CD4-positive, alpha-beta T cell treated with Interleukin-1 beta for 1 hour (primary cell): ENCODE results near the gene TNFSF18.
"Not testable (repeated sequence)": the region's sequence is repeated elsewhere in the genome, so short reads cannot be mapped to it uniquely, and the experiment has no call there.

Experiments used
- DNase-seq, 2 donors: peaks; one replicate each; pipeline ENCODE4 v3.0.0-alpha.2; 2020 to 2022

TNFSF18 gene

GRCh38 chr1:173050865-173051264, at the start of gene TNFSF18:
Gene TNFSF18 (minus strand): TSS chr1:173050941. CDS start chr1:173050896, 45 bp downstream.
- no peak for DNase-seq

GRCh38 chr1:173099166-173099565, 48.4 kb upstream of the TNFSF18 start:
- no peak for DNase-seq

- no peak for DNase-seq
Measured at GRCh38 chr1:173098117-173098516, 47.4 kb upstream of the TNFSF18 start.

- DNase-seq: no peak
Measured at GRCh38 chr1:173097001-173097400, 46.3 kb upstream of the TNFSF18 start.

- no peak for DNase-seq
Measured at GRCh38 chr1:173095632-173096031, 44.9 kb upstream of the TNFSF18 start.

GRCh38 chr1:173094541-173094940, 43.8 kb upstream of the TNFSF18 start:
- DNase-seq: no peak

- DNase-seq: no peak
Measured at GRCh38 chr1:173093691-173094445, 43.1 kb upstream of the TNFSF18 start.

- no peak for DNase-seq
Measured at GRCh38 chr1:173084292-173084691, 33.6 kb upstream of the TNFSF18 start.

GRCh38 chr1:173082913-173083312, 32.2 kb upstream of the TNFSF18 start:
- no peak for DNase-seq

GRCh38 chr1:173074217-173074616, 23.5 kb upstream of the TNFSF18 start:
- not testable (repeated sequence) for DNase-seq

GRCh38 chr1:173064011-173064410, 13.3 kb upstream of the TNFSF18 start:
- no peak for DNase-seq

GRCh38 chr1:173063171-173063570, 12.4 kb upstream of the TNFSF18 start:
- DNase-seq: no peak

- DNase-seq: no peak
Measured at GRCh38 chr1:173062150-173062938, 11.6 kb upstream of the TNFSF18 start.

- DNase-seq: no peak
Measured at GRCh38 chr1:173058556-173058955, 7.8 kb upstream of the TNFSF18 start.

- DNase-seq: no peak
Measured at GRCh38 chr1:173057984-173058383, 7.2 kb upstream of the TNFSF18 start.

GRCh38 chr1:173056365-173056764, 5.6 kb upstream of the TNFSF18 start:
- no peak for DNase-seq

- no peak for DNase-seq
Measured at GRCh38 chr1:173052681-173053196, 2.0 kb upstream of the TNFSF18 start.

GRCh38 chr1:173049322-173049633, 1.5 kb downstream of the TNFSF18 start:
- DNase-seq: no peak

GRCh38 chr1:173048621-173049321, 2.0 kb downstream of the TNFSF18 start:
- DNase-seq: no peak

GRCh38 chr1:173044656-173045055, 6.1 kb downstream of the TNFSF18 start:
- no peak for DNase-seq

GRCh38 chr1:173043253-173043652, 7.5 kb downstream of the TNFSF18 start:
- no peak for DNase-seq

GRCh38 chr1:173042806-173043205, 7.9 kb downstream of the TNFSF18 start:
- DNase-seq: no peak

- DNase-seq: no peak
Measured at GRCh38 chr1:173039626-173040025, 11.1 kb downstream of the TNFSF18 start.
